ENCODE data around the gene YPEL2. TPM values are rescaled to one million over a fixed set of nuclear protein-coding genes. Genes with fewer than 3 reads are reported as not detected.
"Not testable (repeated sequence)": the region's sequence is repeated elsewhere in the genome, so short reads cannot be mapped to it uniquely, and the experiment has no call there.

YPEL2 gene
- total RNA-seq, 1 donor from 2014 or later, result 20.8 TPM

DNA sequence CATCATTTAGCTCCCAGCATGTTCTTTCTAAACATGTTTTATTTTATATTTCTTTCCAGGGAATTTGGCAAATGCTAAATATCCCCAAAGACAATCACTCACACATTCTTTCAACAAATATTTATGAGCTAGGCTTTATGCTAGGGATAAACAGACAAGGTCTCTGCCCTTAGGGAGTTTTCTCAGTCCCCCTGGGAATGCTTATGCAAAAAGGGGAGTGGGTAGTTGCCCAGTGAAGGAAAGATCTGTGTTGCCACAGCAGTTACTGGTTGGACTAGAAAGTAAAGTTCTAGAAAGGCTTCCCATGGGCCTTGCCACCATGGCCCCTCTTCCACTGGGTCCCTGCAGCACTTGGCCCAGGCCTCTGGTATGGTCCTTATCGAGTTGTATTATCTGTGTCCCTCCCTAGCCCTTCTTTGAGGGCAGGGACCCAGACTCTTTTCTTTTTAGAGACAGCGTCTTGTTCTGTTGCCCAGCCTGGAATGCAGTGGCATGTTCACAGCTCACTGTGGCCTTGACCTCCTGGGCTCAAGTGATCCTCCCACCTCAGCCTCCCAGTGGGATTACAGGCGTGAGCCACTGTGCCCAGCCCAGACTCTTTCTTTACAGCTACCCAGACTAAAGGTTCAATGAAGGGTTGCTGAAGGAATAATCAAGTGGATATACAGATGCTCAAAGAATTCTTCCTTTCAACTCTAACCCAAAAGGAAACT is 78.0 kb downstream of the YPEL2 start:
- Mint-ChIP-seq H3K4me1 (ENCODE audit: low read depth, unreplicated experiment) (peaks cover 16% of the 10 kb centered on the region), H3K27me3 (ENCODE audit: unreplicated experiment) (peaks cover 2% of the 10 kb centered on the region), H3K4me3 (ENCODE audit: unreplicated experiment) (no peak overlapping the region), H3K9me3 (ENCODE audit: unreplicated experiment) (peaks cover 1% of the 10 kb centered on the region), H3K36me3 (ENCODE audit: unreplicated experiment) (peaks cover 4% of the 10 kb centered on the region), H3K27ac (ENCODE audit: unreplicated experiment) (no peak overlapping the region)
- TF ChIP-seq, protein P1, sequence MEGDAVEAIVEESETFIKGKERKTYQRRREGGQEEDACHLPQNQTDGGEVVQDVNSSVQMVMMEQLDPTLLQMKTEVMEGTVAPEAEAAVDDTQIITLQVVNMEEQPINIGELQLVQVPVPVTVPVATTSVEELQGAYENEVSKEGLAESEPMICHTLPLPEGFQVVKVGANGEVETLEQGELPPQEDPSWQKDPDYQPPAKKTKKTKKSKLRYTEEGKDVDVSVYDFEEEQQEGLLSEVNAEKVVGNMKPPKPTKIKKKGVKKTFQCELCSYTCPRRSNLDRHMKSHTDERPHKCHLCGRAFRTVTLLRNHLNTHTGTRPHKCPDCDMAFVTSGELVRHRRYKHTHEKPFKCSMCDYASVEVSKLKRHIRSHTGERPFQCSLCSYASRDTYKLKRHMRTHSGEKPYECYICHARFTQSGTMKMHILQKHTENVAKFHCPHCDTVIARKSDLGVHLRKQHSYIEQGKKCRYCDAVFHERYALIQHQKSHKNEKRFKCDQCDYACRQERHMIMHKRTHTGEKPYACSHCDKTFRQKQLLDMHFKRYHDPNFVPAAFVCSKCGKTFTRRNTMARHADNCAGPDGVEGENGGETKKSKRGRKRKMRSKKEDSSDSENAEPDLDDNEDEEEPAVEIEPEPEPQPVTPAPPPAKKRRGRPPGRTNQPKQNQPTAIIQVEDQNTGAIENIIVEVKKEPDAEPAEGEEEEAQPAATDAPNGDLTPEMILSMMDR (IDR thresholded peaks at IDR 0.05; ENCODE audit: partially characterized antibody, unreplicated experiment), result no peak
- DNase-seq, result no peak

GRCh38 chr17:59410049-59410437 is 78.6 kb downstream of the YPEL2 start:
- Mint-ChIP-seq H3K9me3 (ENCODE audit: unreplicated experiment) (peaks cover 1% of the 10 kb centered on the region), H3K27me3 (ENCODE audit: unreplicated experiment) (peaks cover 2% of the 10 kb centered on the region)

DNA sequence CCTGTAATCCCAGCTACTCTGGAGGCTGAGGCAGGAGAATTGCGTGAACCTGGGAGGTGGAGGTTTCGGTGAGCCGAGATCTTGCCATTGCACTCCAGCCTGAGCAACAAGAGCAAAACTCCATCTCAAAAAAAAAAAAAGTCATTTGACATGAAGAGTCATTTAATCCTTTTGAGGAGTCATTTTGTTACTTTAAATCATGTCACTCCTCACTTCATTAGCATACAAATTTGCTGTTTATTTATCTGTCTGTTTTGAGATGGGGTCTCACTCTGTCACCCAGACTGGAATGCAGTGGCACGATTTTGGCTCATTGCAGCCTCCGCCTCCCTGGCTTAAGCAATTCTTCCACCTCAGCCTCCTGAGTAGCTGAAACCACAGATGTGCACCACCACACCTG is 81.0 kb downstream of the YPEL2 start:
- H3K4me1 Mint-ChIP-seq (ENCODE audit: low read depth, unreplicated experiment); H3K9me3 Mint-ChIP-seq (ENCODE audit: unreplicated experiment); H3K27ac Mint-ChIP-seq (ENCODE audit: unreplicated experiment); H3K27me3 Mint-ChIP-seq (ENCODE audit: unreplicated experiment); DNase-seq; H3K4me3 Mint-ChIP-seq (ENCODE audit: unreplicated experiment); H3K36me3 Mint-ChIP-seq (ENCODE audit: unreplicated experiment): not testable (repeated sequence)

More at GRCh38 chr17:59410049-59410437, 78.6 kb downstream of the YPEL2 start:
- TF ChIP-seq, protein P1 (IDR thresholded peaks at IDR 0.05; ENCODE audit: partially characterized antibody, unreplicated experiment), result no peak
- H3K4me1 Mint-ChIP-seq (ENCODE audit: low read depth, unreplicated experiment), result peaks cover 18% of the 10 kb centered on the region
- no peak overlapping the region for H3K27ac Mint-ChIP-seq (ENCODE audit: unreplicated experiment)
- no peak for DNase-seq
- peaks cover 4% of the 10 kb centered on the region for H3K36me3 Mint-ChIP-seq (ENCODE audit: unreplicated experiment)
- no peak overlapping the region for H3K4me3 Mint-ChIP-seq (ENCODE audit: unreplicated experiment)

- Mint-ChIP-seq H3K4me3 (ENCODE audit: unreplicated experiment) (no peak overlapping the region), H3K27me3 (ENCODE audit: unreplicated experiment) (peaks cover 7% of the 10 kb centered on the region), H3K27ac (ENCODE audit: unreplicated experiment) (no peak overlapping the region), H3K4me1 (ENCODE audit: low read depth, unreplicated experiment) (peaks cover 7% of the 10 kb centered on the region), H3K9me3 (ENCODE audit: unreplicated experiment) (peaks cover 1% of the 10 kb centered on the region), H3K36me3 (ENCODE audit: unreplicated experiment) (peaks cover 4% of the 10 kb centered on the region)
- no peak for DNase-seq
- TF ChIP-seq, protein P1 (IDR thresholded peaks at IDR 0.05; ENCODE audit: partially characterized antibody, unreplicated experiment), result no peak
Measured at GRCh38 chr17:59413014-59413766, 81.7 kb downstream of the YPEL2 start.

DNA sequence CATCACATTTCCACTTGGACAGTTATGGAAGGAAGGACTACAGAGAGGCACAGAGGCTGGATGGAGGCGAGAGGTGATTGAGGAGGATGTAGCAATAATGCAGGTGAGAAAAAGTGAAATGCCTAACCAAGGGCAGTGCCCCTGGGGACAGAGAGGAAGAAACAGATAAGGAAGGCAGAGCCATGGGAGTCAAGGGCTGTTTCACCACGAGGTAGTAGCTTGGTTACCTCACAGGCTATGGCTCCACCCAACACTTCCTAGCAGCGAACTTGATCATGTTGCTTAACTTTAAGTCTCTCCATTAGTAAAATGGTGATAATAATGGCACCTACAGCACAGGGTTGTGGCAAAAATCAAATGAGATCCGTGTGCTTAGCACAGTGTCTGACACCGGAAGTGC is 83.9 kb downstream of the YPEL2 start:
- no peaks in the 10 kb centered on the region for H3K36me3 Mint-ChIP-seq (ENCODE audit: unreplicated experiment)
- no peak overlapping the region for H3K27ac Mint-ChIP-seq (ENCODE audit: unreplicated experiment)
- no peak for DNase-seq
- peaks cover 7% of the 10 kb centered on the region for H3K4me1 Mint-ChIP-seq (ENCODE audit: low read depth, unreplicated experiment)
- H3K9me3 Mint-ChIP-seq (ENCODE audit: unreplicated experiment), result peaks cover 1% of the 10 kb centered on the region
- no peak overlapping the region for H3K4me3 Mint-ChIP-seq (ENCODE audit: unreplicated experiment)
- TF ChIP-seq, protein P1 (IDR thresholded peaks at IDR 0.05; ENCODE audit: partially characterized antibody, unreplicated experiment), result no peak
- H3K27me3 Mint-ChIP-seq (ENCODE audit: unreplicated experiment), result peaks cover 7% of the 10 kb centered on the region
